NK-92 (cell line): ENCODE results near the gene LRP5.
"Not testable (repeated sequence)": the region's sequence is repeated elsewhere in the genome, so short reads cannot be mapped to it uniquely, and the experiment has no call there.

ENCODE experiments used
- DNase-seq: peaks from one replicate; lab custom pipeline; 2025; ENCODE audit not compliant: unreplicated experiment; lab: John Stamatoyannopoulos, UW

The LRP5 gene

DNA sequence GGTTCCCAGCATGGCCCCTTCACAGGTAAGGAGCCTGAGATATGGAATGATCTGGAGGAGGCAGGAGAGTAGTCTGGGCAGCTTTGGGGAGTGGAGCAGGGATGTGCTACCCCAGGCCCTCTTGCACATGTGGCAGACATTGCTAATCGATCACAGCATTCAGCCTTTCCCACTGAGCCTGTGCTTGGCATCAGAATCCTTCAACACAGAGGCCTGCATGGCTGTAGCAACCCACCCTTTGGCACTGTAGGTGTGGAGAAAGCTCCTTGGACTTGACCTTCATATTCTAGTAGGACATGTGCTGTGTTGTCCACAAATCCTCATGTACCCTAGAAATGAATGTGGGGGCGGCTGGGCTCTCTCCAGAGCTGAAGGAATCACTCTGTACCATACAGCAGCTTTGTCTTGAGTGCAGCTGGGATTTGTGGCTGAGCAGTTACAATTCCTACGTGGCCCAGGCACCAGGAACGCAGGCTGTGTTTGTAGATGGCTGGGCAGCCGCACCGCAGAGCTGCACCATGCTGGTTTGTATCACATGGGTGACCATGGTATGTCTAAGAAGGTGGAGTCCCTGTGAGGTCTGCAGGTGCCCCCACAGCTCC lies 126.4 kb downstream of the LRP5 start:
- no peak for DNase-seq

DNA sequence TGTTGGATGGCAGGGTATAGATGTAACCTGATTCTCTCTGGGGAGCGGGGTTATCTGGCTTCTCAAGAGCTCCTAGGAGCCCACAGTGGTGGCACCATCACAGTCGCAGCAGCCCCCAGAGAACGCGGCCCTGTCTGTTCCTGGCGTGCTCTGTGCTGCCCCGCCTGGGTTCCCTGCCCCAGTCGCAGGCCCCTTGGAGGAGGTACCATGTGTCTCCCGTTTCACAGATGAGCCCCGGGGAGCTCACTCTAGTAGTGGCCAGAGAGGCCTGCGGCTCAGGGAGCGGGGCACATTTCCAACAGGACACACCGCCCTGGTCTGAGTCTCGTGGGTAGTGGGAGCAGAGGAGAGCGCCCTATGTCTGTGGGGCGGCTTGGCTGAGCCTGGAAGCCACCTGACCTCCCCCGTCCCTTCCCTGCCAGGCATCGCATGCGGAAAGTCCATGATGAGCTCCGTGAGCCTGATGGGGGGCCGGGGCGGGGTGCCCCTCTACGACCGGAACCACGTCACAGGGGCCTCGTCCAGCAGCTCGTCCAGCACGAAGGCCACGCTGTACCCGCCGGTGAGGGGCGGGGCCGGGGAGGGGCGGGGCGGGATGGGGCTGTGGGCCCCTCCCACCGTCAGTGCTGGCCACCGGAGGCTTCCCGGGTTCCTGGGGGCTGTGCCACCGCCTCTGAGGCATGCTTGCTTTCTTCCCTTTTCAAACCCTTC lies 127.1 kb downstream of the LRP5 start:
- no peak for DNase-seq

DNA sequence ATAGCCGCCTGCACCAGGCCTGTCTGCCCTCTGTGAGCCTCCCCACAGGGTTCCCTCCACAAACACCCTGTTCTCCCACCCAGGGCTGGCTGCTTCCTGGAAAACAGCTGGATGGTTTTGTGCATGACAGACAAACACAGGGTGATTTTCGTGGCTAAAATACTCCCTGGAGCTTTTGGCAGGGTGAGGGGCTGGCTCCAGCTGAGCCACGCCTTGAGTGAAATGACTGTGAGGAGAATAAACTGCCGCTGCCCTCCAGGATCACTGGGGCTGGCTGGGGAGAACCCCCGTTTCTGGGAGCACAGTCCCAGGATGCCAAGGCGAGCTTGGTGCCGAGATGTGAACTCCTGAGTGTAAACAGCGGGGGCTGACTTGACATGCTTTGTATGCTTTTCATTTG lies 127.8 kb downstream of the LRP5 start:
- DNase-seq = no peak

DNA sequence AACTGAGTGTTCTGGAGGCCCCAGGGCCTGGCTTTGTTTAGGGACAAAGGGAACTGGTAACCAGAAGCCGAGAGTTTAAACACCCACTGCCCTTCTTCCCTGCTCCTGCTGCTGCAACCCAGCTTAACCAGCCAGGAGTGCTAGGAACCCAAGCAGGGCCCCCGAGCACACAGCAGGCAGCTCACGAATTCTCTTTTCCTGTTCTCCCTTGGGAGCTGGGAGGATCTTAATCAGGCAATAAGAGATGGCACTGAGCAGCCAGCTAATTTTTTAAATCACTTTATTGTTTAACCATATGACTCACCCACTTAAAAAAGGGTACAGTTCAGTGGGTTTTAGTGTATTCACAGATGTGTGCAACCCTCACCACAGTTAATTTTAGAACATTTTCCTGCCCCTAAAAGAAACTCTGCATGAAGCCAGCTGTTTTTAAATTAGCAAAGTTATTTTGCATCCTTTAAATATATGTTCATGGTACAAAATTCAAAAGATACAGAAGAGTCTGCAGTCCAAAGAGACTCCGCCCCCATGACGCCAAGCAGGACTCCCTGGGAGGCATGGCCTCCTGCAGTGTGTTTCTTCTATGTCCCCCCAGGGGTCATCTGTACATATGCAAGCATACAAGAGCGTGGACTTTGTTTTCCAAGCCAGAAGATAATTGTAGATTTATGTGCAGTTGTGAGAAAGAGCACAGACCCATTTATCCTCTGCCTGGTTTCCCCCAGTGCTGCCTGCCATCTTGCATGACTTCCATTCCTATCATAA lies 129.3 kb downstream of the LRP5 start:
- DNase-seq = no peak

DNA sequence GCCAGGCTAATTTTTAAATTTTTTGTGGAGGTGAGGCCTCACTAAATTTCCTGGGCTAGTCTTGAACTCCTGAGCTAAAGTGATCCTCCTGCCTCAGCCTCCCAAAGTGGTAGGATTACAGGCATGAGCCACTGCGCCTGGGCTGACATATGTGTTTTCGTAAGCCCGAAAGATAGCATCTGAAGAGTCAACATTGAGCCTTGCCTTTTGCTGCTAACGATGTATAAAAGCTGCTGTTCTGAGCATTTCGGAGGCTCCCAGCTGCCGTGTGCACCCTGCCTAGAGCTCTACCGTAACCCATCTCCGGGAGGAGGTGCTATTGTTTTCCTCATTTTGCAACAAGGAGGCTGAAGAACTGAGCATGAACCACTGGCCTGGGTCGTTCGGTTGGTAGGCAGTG lies 130.0 kb downstream of the LRP5 start:
- DNase-seq = no peak

DNA sequence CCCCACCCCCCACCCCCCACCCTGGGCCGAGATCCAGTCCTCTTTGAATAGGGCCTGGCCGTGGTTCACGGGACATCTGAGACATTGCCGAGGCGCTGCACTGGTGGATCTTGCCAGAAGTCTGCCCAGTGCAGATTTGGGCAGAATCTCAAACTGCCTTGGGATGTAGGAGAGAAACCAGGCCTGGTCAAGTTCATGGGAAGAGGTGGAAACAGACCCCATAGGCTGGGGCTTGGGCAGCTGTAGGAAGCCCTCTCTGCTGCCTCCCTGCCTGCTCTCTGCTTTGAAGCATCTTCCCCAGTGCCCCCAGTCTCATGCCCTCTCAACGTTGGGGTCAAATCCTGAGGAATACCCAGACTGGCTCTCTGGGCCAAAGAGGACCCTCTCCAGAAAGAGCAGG lies 132.2 kb downstream of the LRP5 start:
- DNase-seq = no peak

DNA sequence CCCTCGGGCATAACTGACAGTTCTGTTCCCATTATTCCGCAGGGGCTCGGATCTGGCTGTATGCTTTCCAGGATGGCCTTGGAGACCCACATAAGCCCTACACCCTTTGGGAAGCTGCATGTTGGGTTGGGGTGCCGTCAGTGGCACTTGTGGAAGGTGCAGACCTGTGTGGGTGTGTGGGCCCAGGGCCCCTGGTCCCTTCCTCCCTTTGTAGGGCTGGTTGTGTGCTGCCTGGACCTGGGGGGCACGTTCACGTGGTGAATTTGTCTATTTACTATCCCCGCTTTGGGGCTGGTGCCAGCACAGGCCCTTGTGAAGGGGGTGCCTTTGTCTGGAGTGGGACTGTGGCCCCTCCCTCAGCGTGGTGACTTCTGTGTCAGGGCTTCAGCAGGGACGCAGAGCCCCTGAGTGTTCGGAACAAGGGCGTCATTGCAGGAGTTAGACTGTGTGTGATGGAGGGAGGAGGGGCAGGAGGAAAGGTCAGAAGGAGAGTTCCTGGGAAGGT lies 133.2 kb downstream of the LRP5 start:
- no peak for DNase-seq

DNA sequence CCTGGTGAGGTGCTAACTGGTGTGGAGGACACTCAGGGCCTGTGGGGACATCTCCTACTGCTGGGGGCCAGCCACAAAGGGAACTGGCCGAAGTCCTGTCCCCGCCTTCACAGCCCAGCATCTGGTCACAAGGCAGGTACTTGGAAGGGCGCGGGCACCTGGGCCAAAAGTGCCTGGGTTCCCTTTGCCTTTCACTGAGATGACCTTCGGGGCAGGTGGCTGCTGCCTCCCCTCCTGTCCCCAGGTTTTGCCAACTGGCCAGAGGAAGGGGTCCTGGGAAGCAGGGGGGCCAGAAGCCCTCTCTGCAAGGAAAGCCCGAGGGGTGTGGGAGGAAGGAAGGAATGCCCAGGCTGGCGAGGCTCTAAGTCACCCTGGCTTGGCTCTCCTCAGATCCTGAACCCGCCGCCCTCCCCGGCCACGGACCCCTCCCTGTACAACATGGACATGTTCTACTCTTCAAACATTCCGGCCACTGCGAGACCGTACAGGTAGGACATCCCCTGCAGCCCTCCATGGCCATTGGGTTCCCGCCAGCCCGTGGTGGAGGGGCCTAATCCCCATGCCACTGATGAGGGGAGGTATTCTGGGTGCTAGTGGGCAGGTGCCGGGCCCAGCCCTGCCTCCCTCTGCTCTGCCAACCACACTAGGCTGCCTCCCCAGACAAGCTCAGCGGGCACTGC lies 133.8 kb downstream of the LRP5 start:
- DNase-seq = no peak

DNA sequence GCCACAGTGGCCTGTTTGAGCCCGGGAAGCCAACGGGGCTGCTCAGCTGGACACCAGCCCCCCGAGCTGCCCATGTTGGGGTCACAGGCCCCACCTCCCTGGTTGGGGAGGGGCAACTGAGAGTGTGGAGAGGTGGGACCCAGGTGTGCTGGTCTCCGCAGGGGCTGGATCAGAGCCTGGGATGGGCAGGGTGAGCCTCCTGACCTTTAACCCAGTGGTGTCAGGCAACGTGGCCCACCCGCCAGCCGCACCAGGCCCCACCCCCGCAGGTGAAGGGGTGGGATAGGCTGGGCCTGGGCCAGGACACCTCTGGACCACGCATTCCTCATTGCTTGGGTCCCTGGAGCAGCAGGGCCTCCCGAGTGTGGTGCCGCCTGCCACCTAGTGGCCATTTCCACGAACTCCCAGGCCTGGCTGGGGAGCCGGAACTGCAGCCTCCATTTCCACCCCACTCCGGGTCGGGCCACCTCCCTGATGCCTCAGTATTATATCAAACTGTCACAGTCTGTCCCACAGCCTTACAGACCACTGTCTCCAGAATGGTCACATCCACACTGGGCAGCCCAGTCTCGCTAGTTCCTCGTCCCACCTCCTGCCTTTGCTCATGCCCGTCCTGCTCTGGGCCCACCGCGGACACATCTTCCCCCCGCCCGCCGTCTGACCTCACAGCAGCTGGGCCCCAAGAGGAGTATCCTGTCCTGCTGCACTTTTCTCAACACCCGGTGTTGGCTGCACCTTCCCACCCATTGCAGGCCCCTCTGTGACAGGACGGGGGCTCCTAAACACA lies 134.8 kb downstream of the LRP5 start:
- DNase-seq = no peak

DNA sequence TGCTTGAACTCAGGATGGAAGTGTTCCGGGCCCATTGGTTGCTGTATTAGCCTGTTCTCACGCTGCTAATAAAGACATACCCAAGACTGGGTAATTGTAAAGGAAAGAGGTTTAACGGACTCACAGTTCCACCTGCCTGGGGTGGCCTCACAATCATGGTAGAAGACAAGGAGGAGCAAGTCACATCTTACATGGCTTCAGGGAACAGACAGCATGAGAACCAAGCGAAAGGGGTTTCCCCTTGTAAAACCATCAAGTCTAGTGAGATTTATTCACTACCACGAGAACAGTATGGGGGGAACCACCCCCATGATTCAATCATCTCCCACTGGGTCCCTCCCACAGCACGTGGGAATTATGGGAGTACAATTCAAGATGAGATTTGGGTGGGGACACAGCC lies 135.5 kb downstream of the LRP5 start:
- not testable (repeated sequence) for DNase-seq

DNA sequence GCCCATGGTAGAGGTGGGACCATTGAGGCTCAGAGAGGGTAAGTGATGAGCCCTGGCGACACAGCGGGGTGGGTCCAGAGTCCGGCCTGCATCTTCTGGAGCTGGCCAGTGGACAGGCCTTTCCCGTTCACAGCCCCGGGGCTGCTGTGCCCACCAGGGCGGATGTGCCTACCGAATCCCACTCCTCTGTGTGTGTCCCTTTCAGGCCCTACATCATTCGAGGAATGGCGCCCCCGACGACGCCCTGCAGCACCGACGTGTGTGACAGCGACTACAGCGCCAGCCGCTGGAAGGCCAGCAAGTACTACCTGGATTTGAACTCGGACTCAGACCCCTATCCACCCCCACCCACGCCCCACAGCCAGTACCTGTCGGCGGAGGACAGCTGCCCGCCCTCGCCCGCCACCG lies 136.2 kb downstream of the LRP5 start:
- DNase-seq = no peak

DNA sequence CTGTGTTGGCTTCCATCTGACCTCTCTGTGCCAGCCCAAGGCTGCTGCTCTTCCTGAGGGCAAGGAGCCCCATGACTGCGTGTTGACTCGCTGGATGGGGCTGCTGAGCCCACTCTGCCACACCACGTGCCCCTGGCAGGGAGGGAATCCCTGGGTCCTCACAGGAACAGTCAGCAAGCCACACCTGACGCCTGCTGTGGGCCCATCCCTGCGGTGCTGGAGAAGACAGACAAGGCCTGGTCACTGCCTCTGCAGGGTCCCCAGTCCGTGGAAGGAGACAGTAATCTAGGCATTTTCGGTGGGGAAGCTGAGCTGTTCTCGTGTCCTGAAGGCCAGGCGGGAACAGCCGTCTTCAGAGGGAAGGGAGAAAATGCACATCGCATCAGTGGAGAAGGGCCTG lies 137.6 kb downstream of the LRP5 start:
- no peak for DNase-seq

DNA sequence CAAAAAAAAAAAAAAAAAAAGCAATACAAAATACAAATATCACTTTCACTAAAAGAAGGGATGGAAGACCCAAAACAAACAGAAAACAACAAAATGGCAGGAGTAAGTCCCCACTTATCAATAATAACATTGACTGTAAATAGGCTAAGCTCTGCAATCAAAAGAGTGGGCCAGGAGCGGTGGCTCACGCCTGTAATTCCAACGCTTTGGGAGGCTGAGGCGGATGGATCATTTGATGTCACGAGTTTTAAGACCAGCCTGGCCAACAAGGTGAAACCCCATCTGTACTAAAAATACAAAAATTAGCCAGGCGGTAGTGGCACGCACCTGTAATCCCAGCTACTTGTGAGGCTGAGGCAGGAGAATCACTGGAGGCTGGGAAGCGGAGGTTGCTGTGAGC lies 138.3 kb downstream of the LRP5 start:
- no peak for DNase-seq

DNA sequence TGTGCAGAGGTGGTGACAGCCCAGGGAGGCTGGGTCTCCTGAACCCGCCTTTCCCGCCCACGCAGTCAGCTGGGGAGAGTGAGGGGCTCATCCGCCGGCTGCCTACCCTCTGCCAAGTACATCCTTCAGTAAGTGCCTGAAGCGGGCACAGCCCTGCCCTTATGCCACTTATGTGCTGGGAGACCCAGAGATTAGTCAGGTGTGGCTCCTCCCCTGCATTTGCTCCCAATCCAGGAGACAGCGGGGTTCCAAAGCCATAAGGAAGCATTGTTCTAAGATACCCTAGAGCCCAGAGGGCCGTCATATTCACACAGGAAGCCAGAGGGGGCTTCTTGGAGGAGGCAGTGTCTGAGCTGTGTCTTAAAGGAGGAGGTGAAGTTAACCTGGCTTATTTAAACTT lies 142.4 kb downstream of the LRP5 start:
- no peak for DNase-seq

DNA sequence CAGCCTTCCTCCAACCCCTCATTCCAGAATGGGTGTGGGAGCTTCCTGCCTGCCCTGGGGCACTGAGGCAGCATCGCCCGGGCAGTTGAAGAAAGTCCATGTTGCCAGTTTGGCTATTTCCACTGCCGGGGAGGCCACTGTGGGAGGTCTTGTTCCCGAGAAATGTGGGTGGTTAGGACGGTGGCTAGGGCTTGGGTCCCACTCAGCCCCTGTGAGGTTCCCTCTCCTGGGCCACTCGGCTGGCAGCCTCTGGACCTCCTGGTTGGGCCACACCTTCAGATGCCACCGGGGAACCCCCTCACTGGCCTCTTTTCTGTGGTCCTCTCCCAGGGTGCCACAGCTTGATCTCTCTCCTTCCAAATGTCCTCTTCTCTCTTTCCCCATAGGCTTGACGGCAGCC lies 143.1 kb downstream of the LRP5 start:
- DNase-seq = no peak

DNA sequence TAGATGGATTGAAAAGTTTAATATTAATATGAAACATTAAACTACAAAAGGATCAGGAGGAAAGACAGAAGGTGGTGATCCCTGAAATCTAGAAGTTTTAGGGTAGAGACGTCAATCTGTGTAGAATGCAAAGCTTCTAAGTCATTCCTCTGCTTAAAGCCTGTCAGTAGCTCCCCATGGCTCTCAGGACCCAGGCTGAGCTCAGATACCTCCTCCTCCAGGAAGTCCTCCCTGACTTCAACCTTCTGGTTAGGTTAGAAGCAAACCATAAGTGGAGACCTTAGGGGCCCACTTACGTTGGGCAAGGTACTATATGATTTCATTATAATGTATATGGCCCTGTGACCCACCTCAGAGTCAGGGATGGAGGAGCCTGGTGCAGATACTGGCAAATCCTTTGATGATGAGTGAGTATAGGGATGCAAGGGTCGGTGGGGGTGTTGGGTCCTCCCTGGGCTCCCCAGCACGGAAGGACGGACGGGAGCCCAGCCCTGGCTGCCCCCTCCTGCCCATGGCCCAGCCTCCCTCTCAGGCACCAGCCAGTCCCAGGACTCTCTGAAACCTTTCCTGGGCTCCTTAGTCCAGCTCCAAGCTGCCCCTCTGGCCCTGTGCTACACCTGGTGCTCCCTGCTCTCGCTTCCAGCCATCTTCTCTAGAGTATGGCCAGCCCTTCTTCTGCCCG lies 145.0 kb downstream of the LRP5 start:
- no peak for DNase-seq

DNA sequence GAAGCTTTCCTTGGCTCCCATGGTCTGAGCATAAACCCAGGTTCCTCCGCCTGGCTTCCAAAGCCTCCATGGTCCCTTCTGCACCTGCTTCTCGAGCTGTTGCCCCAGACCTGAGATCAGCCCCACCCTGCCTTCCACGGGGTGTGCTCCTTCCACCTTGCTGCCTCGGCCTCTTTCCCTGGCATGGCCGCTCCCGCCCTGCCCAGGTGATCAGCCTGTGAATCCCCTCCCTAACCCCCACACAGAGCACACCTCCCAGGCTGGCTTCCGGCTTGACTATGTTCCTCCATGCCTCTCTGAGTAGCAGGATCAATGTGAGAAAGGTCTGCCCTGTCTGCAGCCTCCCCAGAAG lies 145.5 kb downstream of the LRP5 start:
- DNase-seq = no peak

DNA sequence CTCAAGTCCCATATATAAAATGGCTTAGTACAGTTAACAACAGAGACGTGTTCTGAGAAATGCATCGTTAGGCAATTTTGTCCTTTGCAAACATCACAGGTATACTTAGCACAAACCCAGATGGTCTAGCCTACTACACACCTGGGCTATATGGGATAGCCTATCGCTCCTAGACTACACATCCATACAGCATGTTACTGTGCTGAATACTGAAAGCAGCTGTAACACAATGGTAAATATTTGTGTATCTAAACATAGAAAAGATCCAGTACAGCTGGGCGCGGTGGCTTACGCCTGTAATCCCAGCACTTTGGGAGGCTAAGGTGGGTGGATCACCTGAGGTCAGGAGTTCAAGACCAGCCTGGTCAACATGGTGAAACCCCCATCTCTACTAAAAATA lies 145.9 kb downstream of the LRP5 start:
- not testable (repeated sequence) for DNase-seq

DNA sequence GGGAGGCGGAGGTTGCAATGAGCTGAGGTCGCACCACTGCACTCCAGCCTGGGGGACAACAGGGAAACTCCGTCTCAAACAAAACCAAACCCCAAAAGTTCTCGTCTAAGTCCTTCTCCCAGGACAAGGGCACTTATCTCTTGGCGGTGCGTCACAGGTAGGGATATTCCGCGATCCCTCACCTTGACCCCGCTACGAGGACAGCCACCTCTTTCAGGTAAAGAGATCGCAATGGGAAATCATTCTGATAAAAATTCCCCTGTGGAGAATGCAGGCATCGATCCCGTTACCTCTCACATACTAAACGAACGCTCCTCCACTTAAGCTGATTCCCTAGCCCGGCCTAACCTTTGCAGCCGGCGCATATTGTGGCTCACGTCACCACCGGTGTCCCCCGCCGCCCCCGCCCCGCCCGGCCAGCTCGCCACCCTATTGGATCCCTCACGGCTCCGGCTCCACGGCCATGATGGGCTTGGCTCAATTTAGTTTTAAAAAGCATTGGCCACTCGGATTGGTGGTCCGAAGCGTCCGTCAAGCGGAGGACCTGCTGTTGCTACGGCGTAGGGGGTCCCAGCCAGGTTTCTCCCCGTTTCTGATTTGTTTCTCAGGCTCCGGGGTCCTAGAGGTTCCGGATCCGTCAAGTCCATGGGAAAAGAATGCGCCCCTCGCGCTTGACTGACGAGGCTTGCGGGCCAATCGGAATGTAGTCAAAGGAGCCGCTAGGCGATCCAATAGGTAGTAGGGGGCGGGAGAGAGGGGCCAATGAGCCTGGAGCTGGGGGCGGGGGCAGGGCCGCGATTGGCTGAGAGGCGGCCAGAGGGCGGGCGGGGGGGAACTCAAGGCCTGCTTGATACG lies 147.7 kb downstream of the LRP5 start:
- DNase-seq = peak; percentile 75
